GM21447 (cell line): ENCODE results near the gene PGM1.

Source experiments
- ATAC-seq: cut with Tn5 transposase; IDR thresholded peaks from one replicate; pipeline ENCODE4 v1.9.1; 2021; ENCODE audit not compliant: unreplicated experiment

Gene PGM1

GRCh38 chr1:63600248-63600647 lies 7.0 kb downstream of the PGM1 start:
- ATAC-seq, result no peak

GRCh38 chr1:63601061-63601460 lies 7.8 kb downstream of the PGM1 start:
- no peak for ATAC-seq

GRCh38 chr1:63601463-63601862 lies 8.3 kb downstream of the PGM1 start:
- ATAC-seq, result no peak

- no peak for ATAC-seq
These were observed 8.7 kb downstream of the PGM1 start for GRCh38 chr1:63601912-63602311.

GRCh38 chr1:63602629-63603028 lies 9.4 kb downstream of the PGM1 start:
- ATAC-seq, result no peak

GRCh38 chr1:63603810-63604209 lies 10.6 kb downstream of the PGM1 start:
- ATAC-seq, result no peak

GRCh38 chr1:63607322-63607721 lies 14.1 kb downstream of the PGM1 start:
- no peak for ATAC-seq

GRCh38 chr1:63611231-63611630 lies 18.0 kb downstream of the PGM1 start:
- ATAC-seq, result no peak

- ATAC-seq, result no peak
These were observed 19.4 kb downstream of the PGM1 start for GRCh38 chr1:63612564-63612963.

- ATAC-seq, result no peak
These were observed 19.8 kb downstream of the PGM1 start for GRCh38 chr1:63612971-63613370.

GRCh38 chr1:63615768-63616420 lies 22.7 kb downstream of the PGM1 start:
- peak; percentile 58 for ATAC-seq

GRCh38 chr1:63617450-63617849 lies 24.2 kb downstream of the PGM1 start:
- ATAC-seq, result no peak

GRCh38 chr1:63618011-63618410 lies 24.8 kb downstream of the PGM1 start:
- ATAC-seq, result no peak

- ATAC-seq, result no peak
These were observed 26.3 kb downstream of the PGM1 start for GRCh38 chr1:63619558-63619957.

GRCh38 chr1:63620671-63621070 lies 27.5 kb downstream of the PGM1 start:
- no peak for ATAC-seq

- ATAC-seq, result no peak
These were observed 27.9 kb downstream of the PGM1 start for GRCh38 chr1:63621075-63621474.

GRCh38 chr1:63621698-63622097 lies 28.5 kb downstream of the PGM1 start:
- no peak for ATAC-seq

GRCh38 chr1:63622849-63623566 lies 29.8 kb downstream of the PGM1 start:
- ATAC-seq, result peak; percentile 63

- no peak for ATAC-seq
These were observed 30.7 kb downstream of the PGM1 start for GRCh38 chr1:63623952-63624351.

- ATAC-seq, result no peak
These were observed 31.7 kb downstream of the PGM1 start for GRCh38 chr1:63624911-63625310.

GRCh38 chr1:63626222-63626621 lies 33.0 kb downstream of the PGM1 start:
- no peak for ATAC-seq

- no peak for ATAC-seq
These were observed 35.4 kb downstream of the PGM1 start for GRCh38 chr1:63628607-63629006.

- ATAC-seq, result no peak
These were observed 37.0 kb downstream of the PGM1 start for GRCh38 chr1:63630238-63630637.
